ENCODE measurements around the gene SPAST. TPM values are rescaled to one million over a fixed set of nuclear protein-coding genes. Genes with fewer than 3 reads are reported as not detected.

SPAST gene
- total and polyA plus RNA-seq, 7 donors = 5.9 to 24.8 (median 13.9) TPM

DNA sequence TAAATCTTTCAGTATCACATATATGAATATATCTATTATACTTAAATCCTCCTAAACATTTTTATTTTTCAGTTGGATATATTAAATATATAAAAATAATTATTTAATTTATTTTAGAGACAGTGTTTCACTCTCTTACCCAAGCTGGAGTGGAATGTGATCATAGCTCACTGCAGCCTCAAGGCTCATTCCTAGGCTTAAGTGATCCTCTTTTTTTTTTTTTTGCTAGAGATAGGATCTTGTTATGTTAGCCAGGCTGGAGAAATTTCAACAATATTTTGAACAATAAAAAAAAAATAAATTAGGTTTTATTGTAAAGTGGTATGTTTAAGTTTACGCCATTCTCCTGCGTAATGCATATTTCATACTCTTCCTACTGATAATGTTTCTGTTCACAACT lies 4.2 kb downstream of the SPAST start:
- 96 to 100% (median 99%) methylated on average over 2 of the region's 2 CpGs for WGBS, 3 donors
- TF ChIP-seq, protein P1, sequence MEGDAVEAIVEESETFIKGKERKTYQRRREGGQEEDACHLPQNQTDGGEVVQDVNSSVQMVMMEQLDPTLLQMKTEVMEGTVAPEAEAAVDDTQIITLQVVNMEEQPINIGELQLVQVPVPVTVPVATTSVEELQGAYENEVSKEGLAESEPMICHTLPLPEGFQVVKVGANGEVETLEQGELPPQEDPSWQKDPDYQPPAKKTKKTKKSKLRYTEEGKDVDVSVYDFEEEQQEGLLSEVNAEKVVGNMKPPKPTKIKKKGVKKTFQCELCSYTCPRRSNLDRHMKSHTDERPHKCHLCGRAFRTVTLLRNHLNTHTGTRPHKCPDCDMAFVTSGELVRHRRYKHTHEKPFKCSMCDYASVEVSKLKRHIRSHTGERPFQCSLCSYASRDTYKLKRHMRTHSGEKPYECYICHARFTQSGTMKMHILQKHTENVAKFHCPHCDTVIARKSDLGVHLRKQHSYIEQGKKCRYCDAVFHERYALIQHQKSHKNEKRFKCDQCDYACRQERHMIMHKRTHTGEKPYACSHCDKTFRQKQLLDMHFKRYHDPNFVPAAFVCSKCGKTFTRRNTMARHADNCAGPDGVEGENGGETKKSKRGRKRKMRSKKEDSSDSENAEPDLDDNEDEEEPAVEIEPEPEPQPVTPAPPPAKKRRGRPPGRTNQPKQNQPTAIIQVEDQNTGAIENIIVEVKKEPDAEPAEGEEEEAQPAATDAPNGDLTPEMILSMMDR (IDR thresholded peaks at IDR 0.05) = no peak
- Histone ChIP-seq H3K27ac (no peak overlapping the region), H3K9me3 (no peaks in the 10 kb centered on the region), H3K36me3 (ENCODE audit: insufficient read depth in 1 of 2, low read depth in 1 of 2) (peaks cover 0 to 11% of the 10 kb centered on the region in 2 donors), H3K4me3 (no peak overlapping the region), H3K27me3 (ENCODE audit: insufficient read depth in 3 of 3, low read length in 2 of 3) (no peaks in the 10 kb centered on the region), H3K4me1 (peaks cover 13% of the 10 kb centered on the region)
- intact Hi-C loops (cut with DNase I) = no loop called here
- ATAC-seq (no peak), DNase-seq (no peak)

DNA sequence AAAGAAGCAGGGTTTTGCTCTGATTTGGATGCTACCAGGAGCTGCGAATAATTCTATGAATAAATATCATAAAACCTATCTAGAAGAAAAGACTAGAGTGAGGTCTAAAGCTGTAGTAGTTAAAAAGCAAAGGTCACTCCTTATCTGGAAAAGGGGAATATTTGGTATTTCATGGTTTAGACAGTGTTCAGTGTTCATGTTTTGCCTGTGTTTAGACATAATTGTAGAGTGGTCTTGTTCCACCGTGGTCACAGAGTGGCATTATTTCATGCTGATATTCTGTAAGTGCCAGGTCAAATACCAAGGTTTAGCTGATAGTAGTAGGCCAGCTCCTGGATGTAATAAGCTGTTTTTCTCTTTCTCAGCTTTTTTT lies 10.8 kb downstream of the SPAST start:
- no peak for DNase-seq
- ATAC-seq = no peak
- no peaks in the 10 kb centered on the region for H3K27me3 ChIP-seq (ENCODE audit: insufficient read depth in 3 of 3, low read length in 2 of 3)
- no peaks in the 10 kb centered on the region for H3K9me3 ChIP-seq
- no peaks in the 10 kb centered on the region for H3K4me1 ChIP-seq
- WGBS, 3 donors = 79 to 93% (median 88%) methylated on average over 2 of the region's 2 CpGs
- no peak overlapping the region for H3K4me3 ChIP-seq
- TF ChIP-seq, protein P1 (IDR thresholded peaks at IDR 0.05) = no peak
- peaks cover 0 to 12% of the 10 kb centered on the region in 2 donors for H3K36me3 ChIP-seq (ENCODE audit: insufficient read depth in 1 of 2, low read depth in 1 of 2)
- intact Hi-C loops (cut with DNase I) = no loop called here
- no peak overlapping the region for H3K27ac ChIP-seq

DNA sequence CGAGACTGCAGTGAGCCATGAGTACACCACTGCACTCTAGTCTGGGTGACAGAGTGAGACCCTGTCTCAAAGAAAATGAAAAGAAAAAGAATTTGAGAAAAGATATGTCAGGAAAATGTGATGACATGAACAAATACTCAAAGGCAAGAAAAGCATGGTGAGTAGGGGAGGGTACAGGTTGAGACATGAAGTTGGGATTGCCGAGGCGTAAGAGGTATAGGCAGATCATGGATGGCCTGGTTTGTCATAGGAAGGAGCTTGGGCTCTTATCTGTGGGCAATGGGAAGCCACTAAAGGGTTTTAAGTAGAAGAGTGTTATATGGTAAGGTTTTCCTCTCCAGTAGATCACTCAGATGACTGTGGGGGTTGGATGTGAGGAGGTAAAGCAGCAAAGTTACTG lies 32.3 kb downstream of the SPAST start:
- H3K27me3 ChIP-seq (ENCODE audit: insufficient read depth in 3 of 3, low read length in 2 of 3) = no peaks in the 10 kb centered on the region
- H3K9me3 ChIP-seq = no peaks in the 10 kb centered on the region
- 92 to 99% (median 98%) methylated on average over 3 of the region's 3 CpGs for WGBS, 3 donors
- no peak overlapping the region for H3K4me3 ChIP-seq
- H3K36me3 ChIP-seq (ENCODE audit: insufficient read depth in 1 of 2, low read depth in 1 of 2) = peaks cover 0 to 29% of the 10 kb centered on the region in 2 donors
- no peaks in the 10 kb centered on the region for H3K4me1 ChIP-seq
- H3K27ac ChIP-seq = no peak overlapping the region
- DNase-seq (no peak), ATAC-seq (no peak)
- TF ChIP-seq, protein P1 (IDR thresholded peaks at IDR 0.05) = no peak
- intact Hi-C loops (cut with DNase I) = no loop called here

DNA sequence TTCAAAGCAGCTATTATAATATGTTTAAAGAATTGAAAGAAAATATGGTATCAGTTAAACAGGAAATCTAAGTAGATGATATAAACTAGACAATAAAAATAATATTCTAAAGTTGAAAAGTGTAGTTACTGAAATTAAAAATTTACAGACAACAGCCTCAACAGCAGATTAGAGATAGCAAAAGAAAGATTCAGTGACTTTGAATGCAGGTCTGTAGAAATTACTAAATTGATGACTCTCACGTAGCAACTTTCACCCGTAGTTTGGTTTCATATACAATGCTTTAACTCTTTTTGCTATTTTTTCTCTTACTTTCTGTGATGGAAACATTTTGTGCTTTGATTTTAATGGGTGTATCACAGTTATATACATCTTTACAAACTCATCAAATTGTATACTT lies 44.8 kb downstream of the SPAST start:
- ATAC-seq = no peak
- no peak for DNase-seq
- Histone ChIP-seq H3K27me3 (ENCODE audit: insufficient read depth in 3 of 3, low read length in 2 of 3) (no peaks in the 10 kb centered on the region), H3K9me3 (no peaks in the 10 kb centered on the region), H3K27ac (no peak overlapping the region), H3K4me1 (no peaks in the 10 kb centered on the region), H3K36me3 (ENCODE audit: insufficient read depth in 1 of 2, low read depth in 1 of 2) (peaks cover 5 to 10% of the 10 kb centered on the region in 2 donors), H3K4me3 (no peak overlapping the region)
- intact Hi-C loops (cut with DNase I) = no loop called here
- 97 to 100% (median 98%) methylated on average over 2 of the region's 2 CpGs for WGBS, 3 donors
- TF ChIP-seq, protein P1 (IDR thresholded peaks at IDR 0.05) = no peak

DNA sequence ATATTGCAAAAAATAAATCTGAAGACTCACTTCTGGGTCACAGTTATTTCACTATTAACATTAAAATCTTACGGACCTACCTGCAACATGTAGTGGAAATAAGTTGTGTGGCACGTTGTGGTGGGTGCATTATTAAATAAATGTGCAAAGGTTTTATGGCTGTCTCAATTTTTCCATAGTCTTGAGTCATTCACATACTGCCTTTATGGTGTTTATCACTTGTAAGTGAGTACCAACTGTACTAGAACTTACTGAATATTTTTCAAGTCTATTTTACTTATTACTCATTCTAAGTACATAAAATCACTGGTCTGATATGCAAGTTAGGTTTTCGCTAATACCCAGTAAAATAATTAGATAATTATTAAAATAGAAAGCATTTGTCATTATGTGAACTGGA lies 54.7 kb downstream of the SPAST start:
- peaks cover 0 to 52% of the 10 kb centered on the region in 2 donors for H3K36me3 ChIP-seq (ENCODE audit: insufficient read depth in 1 of 2, low read depth in 1 of 2)
- no peaks in the 10 kb centered on the region for H3K27me3 ChIP-seq (ENCODE audit: insufficient read depth in 3 of 3, low read length in 2 of 3)
- no peak overlapping the region for H3K27ac ChIP-seq
- 93 to 98% (median 95%) methylated on average over 3 of the region's 3 CpGs for WGBS, 3 donors
- ATAC-seq (no peak), DNase-seq (no peak)
- TF ChIP-seq, protein P1 (IDR thresholded peaks at IDR 0.05) = no peak
- intact Hi-C loops (cut with DNase I) = no loop called here
- no peaks in the 10 kb centered on the region for H3K4me1 ChIP-seq
- no peak overlapping the region for H3K4me3 ChIP-seq
- H3K9me3 ChIP-seq = no peaks in the 10 kb centered on the region

Measured in psoas muscle (tissue), 8 donors.